HepG2 (cell line): Measurements from ENCODE around the gene TNFAIP8L2. TPM values are rescaled to one million over a fixed set of nuclear protein-coding genes. Genes with fewer than 3 reads are reported as not detected.

Experiments
- HOXA9 ChIP-seq: sonication (generic); formaldehyde crosslinking; IDR thresholded peaks from 2 replicates; pipeline ENCODE4 v1.8.1; 2022; ENCODE audit warnings: missing genetic modification reagents, mild to moderate bottlenecking, moderate library complexity, borderline replicate concordance
- KDM1A ChIP-seq: IDR thresholded peaks from 2 replicates; pipeline ENCODE4 v1.6.1; 2016; ENCODE audit warnings: missing compliant biosample characterization
- KIAA2018 ChIP-seq: sonication (generic); formaldehyde crosslinking; IDR thresholded peaks from 2 replicates; pipeline ENCODE4 v1.5.0; 2020; ENCODE audit warnings: mild to moderate bottlenecking, missing genetic modification reagents, borderline replicate concordance
- SRSF1 ChIP-seq: fragments of 200-400 bp; formaldehyde crosslinking; optimal IDR thresholded peaks from 2 replicates; pipeline ENCODE3; 2017; ENCODE audit warnings: mild to moderate bottlenecking, low read depth, low read length, moderate library complexity
- TFDP2 ChIP-seq: sonication (generic); formaldehyde crosslinking; IDR thresholded peaks from 2 replicates; pipeline ENCODE4 v1.4.0; 2020; ENCODE audit warnings: missing genetic modification reagents
- TSC22D2 ChIP-seq: sonication (generic); formaldehyde crosslinking; IDR thresholded peaks from 2 replicates; pipeline ENCODE4 v1.5.1; 2020; ENCODE audit warnings: missing genetic modification reagents, mild to moderate bottlenecking, borderline replicate concordance
- ZNF263 ChIP-seq: sonication (generic); formaldehyde crosslinking; IDR thresholded peaks from 2 replicates; pipeline ENCODE4 v1.4.0; 2020; ENCODE audit warnings: missing genetic modification reagents
- ZNF326 ChIP-seq: sonication (generic); formaldehyde crosslinking; IDR thresholded peaks from 2 replicates; pipeline ENCODE4 v1.4.0; 2020; ENCODE audit warnings: missing genetic modification reagents, borderline replicate concordance
- ZNF446 ChIP-seq: sonication (generic); formaldehyde crosslinking; IDR thresholded peaks from 2 replicates; pipeline ENCODE4 v1.5.0; 2020; ENCODE audit warnings: mild to moderate bottlenecking, missing genetic modification reagents
- ZNF513 ChIP-seq: sonication (generic); formaldehyde crosslinking; conservative IDR thresholded peaks from 2 replicates; pipeline ENCODE4 v1.5.0; 2020; ENCODE audit warnings: missing genetic modification reagents
- ZNF570 ChIP-seq: sonication (generic); formaldehyde crosslinking; IDR thresholded peaks from 2 replicates; pipeline ENCODE4 v1.4.0; 2020; ENCODE audit warnings: mild to moderate bottlenecking, missing genetic modification reagents, borderline replicate concordance
- ZNF747 ChIP-seq: sonication (generic); formaldehyde crosslinking; IDR thresholded peaks from 2 replicates; pipeline ENCODE4 v1.8.1; 2023; ENCODE audit warnings: missing genetic modification reagents, mild to moderate bottlenecking, borderline replicate concordance
- polyA plus RNA-seq, 8 experiments: library from polyadenylated mRNA; depleted of rRNA in 3 of 8; stranded (reverse) in 7 of 8; unstranded in 1 of 8; fragments of >200 nt; fragmentation: Illumina TruSeq in 4 of 8; extraction: Trizol in 4 of 8; gene quantifications; 2 replicates each; pipeline versions ENCODE4 v1.2.1 to v1.2.3, GENCODE V29; 2011 to 2016; ENCODE audit warnings: low read depth in 4 of 8, missing spikeins in 1 of 8, mixed read lengths in 1 of 8; ENCODE audit not compliant: insufficient read depth in 1 of 8
- total RNA-seq, 5 experiments: library from RNA; depleted of rRNA; stranded (reverse); fragments of >200 nt; fragmentation: Illumina TruSeq; extraction: Trizol; gene quantifications; 2 replicates each; pipeline ENCODE4 v1.2.3, GENCODE V29; 2016; ENCODE audit warnings: low read depth in 1 of 5

The TNFAIP8L2 gene
- total and polyA plus RNA-seq, 2 of the 13 experiments (the other 11 are each of a cell fraction or from before 2014, with no cell fraction given): not detected

- TF ChIP-seq ZNF513 (CRISPR knock-in tag): peak; percentile 98
- peak; percentile 87 for TF ChIP-seq TFDP2 (CRISPR knock-in tag)
- peak; percentile 28; the same call in 1 of the 2 replicates for TF ChIP-seq ZNF263 (CRISPR knock-in tag)
- TF ChIP-seq ZNF747 (CRISPR knock-in tag): peak; percentile 77; the same call in 1 of the 2 replicates
- no peak for TF ChIP-seq ZNF446
- TF ChIP-seq TSC22D2 (CRISPR knock-in tag): no peak
- no peak for TF ChIP-seq SRSF1
- TF ChIP-seq ZNF326 (CRISPR knock-in tag): no peak
- no peak for TF ChIP-seq HOXA9 (CRISPR knock-in tag)
- TF ChIP-seq KIAA2018 (CRISPR knock-in tag): no peak
- TF ChIP-seq ZNF570 (CRISPR knock-in tag): no peak
- no peak for TF ChIP-seq KDM1A (CRISPR knock-in tag)
Observed at GRCh38 chr1:151165738-151166504, 9.5 kb downstream of the TNFAIP8L2 start, which contains the start of the genes LYSMD1 and SCNM1 (continued).
